ENCODE measurements around the gene SMAD4.

SMAD4 gene

GRCh38 chr18:51039138-51040112 is 9.4 kb downstream of the SMAD4 start:
- Histone ChIP-seq H3K27ac (ENCODE audit: low read depth, low read length) (no peak overlapping the region), H3K9me3 (ENCODE audit: control insufficient read depth in 5 of 5, low read length in 5 of 5) (no peaks in the 10 kb centered on the region), H3K9ac (ENCODE audit: low read length in 5 of 5) (peak overlapping the region in 1 of 5 donors; percentile 2), H3K4me3 (ENCODE audit: low read depth in 1 of 5, low read length in 5 of 5) (no peak overlapping the region), H3K36me3 (ENCODE audit: control insufficient read depth in 5 of 5, insufficient read depth in 5 of 5, low read length in 5 of 5) (peaks cover 0 to under 1% (median 0%) of the 10 kb centered on the region in 5 donors), H3K27me3 (ENCODE audit: control insufficient read depth in 5 of 5, insufficient read depth in 4 of 5, low read length in 5 of 5) (no peaks in the 10 kb centered on the region), H3K4me1 (ENCODE audit: control insufficient read depth in 5 of 5, insufficient read depth in 5 of 5, low read length in 5 of 5) (peaks cover 12 to 69% (median 61%) of the 10 kb centered on the region in 5 donors)

GRCh38 chr18:51041677-51042352 is 11.8 kb downstream of the SMAD4 start:
- peak overlapping the region in 1 of 5 donors; percentile 51 for H3K9ac ChIP-seq (ENCODE audit: low read length in 5 of 5)
- peaks cover 12 to 68% (median 57%) of the 10 kb centered on the region in 5 donors for H3K4me1 ChIP-seq (ENCODE audit: control insufficient read depth in 5 of 5, insufficient read depth in 5 of 5, low read length in 5 of 5)
- H3K27ac ChIP-seq (ENCODE audit: low read depth, low read length) = peak overlapping the region; percentile 20
- H3K4me3 ChIP-seq (ENCODE audit: low read depth in 1 of 5, low read length in 5 of 5) = peak overlapping the region in 1 of 5 donors; percentile 6
- H3K27me3 ChIP-seq (ENCODE audit: control insufficient read depth in 5 of 5, insufficient read depth in 4 of 5, low read length in 5 of 5) = no peaks in the 10 kb centered on the region
- no peaks in the 10 kb centered on the region for H3K36me3 ChIP-seq (ENCODE audit: control insufficient read depth in 5 of 5, insufficient read depth in 5 of 5, low read length in 5 of 5)
- no peaks in the 10 kb centered on the region for H3K9me3 ChIP-seq (ENCODE audit: control insufficient read depth in 5 of 5, low read length in 5 of 5)

- Histone ChIP-seq H3K9me3 (ENCODE audit: control insufficient read depth in 5 of 5, low read length in 5 of 5) (no peaks in the 10 kb centered on the region), H3K27ac (ENCODE audit: low read depth, low read length) (no peak overlapping the region), H3K9ac (ENCODE audit: low read length in 5 of 5) (peak overlapping the region in 2 of 5 donors; percentile 19 to 41), H3K4me1 (ENCODE audit: control insufficient read depth in 5 of 5, insufficient read depth in 5 of 5, low read length in 5 of 5) (peaks cover 9 to 39% (median 36%) of the 10 kb centered on the region in 5 donors), H3K36me3 (ENCODE audit: control insufficient read depth in 5 of 5, insufficient read depth in 5 of 5, low read length in 5 of 5) (peaks cover 8 to 13% (median 13%) of the 10 kb centered on the region in 5 donors), H3K4me3 (ENCODE audit: low read depth in 1 of 5, low read length in 5 of 5) (no peak overlapping the region), H3K27me3 (ENCODE audit: control insufficient read depth in 5 of 5, insufficient read depth in 4 of 5, low read length in 5 of 5) (no peaks in the 10 kb centered on the region)
These were observed 15.0 kb downstream of the SMAD4 start for GRCh38 chr18:51044928-51045585.

GRCh38 chr18:51048190-51048589 is 18.2 kb downstream of the SMAD4 start:
- no peak overlapping the region for H3K27ac ChIP-seq (ENCODE audit: low read depth, low read length)
- peaks cover 3 to 22% (median 11%) of the 10 kb centered on the region in 5 donors for H3K4me1 ChIP-seq (ENCODE audit: control insufficient read depth in 5 of 5, insufficient read depth in 5 of 5, low read length in 5 of 5)
- no peak overlapping the region for H3K4me3 ChIP-seq (ENCODE audit: low read depth in 1 of 5, low read length in 5 of 5)
- no peaks in the 10 kb centered on the region for H3K27me3 ChIP-seq (ENCODE audit: control insufficient read depth in 5 of 5, insufficient read depth in 4 of 5, low read length in 5 of 5)
- peaks cover 8 to 18% (median 16%) of the 10 kb centered on the region in 5 donors for H3K36me3 ChIP-seq (ENCODE audit: control insufficient read depth in 5 of 5, insufficient read depth in 5 of 5, low read length in 5 of 5)
- H3K9me3 ChIP-seq (ENCODE audit: control insufficient read depth in 5 of 5, low read length in 5 of 5) = no peaks in the 10 kb centered on the region
- peak overlapping the region in 1 of 5 donors; percentile 19 for H3K9ac ChIP-seq (ENCODE audit: low read length in 5 of 5)

- no peak overlapping the region for H3K4me3 ChIP-seq (ENCODE audit: low read depth in 1 of 5, low read length in 5 of 5)
- no peaks in the 10 kb centered on the region for H3K27me3 ChIP-seq (ENCODE audit: control insufficient read depth in 5 of 5, insufficient read depth in 4 of 5, low read length in 5 of 5)
- peaks cover 8 to 21% (median 16%) of the 10 kb centered on the region in 5 donors for H3K36me3 ChIP-seq (ENCODE audit: control insufficient read depth in 5 of 5, insufficient read depth in 5 of 5, low read length in 5 of 5)
- H3K27ac ChIP-seq (ENCODE audit: low read depth, low read length) = no peak overlapping the region
- peaks cover 3 to 22% (median 11%) of the 10 kb centered on the region in 5 donors for H3K4me1 ChIP-seq (ENCODE audit: control insufficient read depth in 5 of 5, insufficient read depth in 5 of 5, low read length in 5 of 5)
- no peaks in the 10 kb centered on the region for H3K9me3 ChIP-seq (ENCODE audit: control insufficient read depth in 5 of 5, low read length in 5 of 5)
- H3K9ac ChIP-seq (ENCODE audit: low read length in 5 of 5) = no peak overlapping the region
These were observed 19.1 kb downstream of the SMAD4 start for GRCh38 chr18:51049137-51049536.

- Histone ChIP-seq H3K9me3 (ENCODE audit: control insufficient read depth in 5 of 5, low read length in 5 of 5) (no peaks in the 10 kb centered on the region), H3K27ac (ENCODE audit: low read depth, low read length) (no peak overlapping the region), H3K36me3 (ENCODE audit: control insufficient read depth in 5 of 5, insufficient read depth in 5 of 5, low read length in 5 of 5) (peaks cover 12 to 31% (median 25%) of the 10 kb centered on the region in 5 donors), H3K9ac (ENCODE audit: low read length in 5 of 5) (no peak overlapping the region), H3K4me1 (ENCODE audit: control insufficient read depth in 5 of 5, insufficient read depth in 5 of 5, low read length in 5 of 5) (peaks cover 0 to 7% (median 0%) of the 10 kb centered on the region in 5 donors), H3K4me3 (ENCODE audit: low read depth in 1 of 5, low read length in 5 of 5) (no peak overlapping the region), H3K27me3 (ENCODE audit: control insufficient read depth in 5 of 5, insufficient read depth in 4 of 5, low read length in 5 of 5) (no peaks in the 10 kb centered on the region)
These were observed 21.2 kb downstream of the SMAD4 start for GRCh38 chr18:51051105-51051712.

- Histone ChIP-seq H3K4me3 (ENCODE audit: low read depth in 1 of 5, low read length in 5 of 5) (no peak overlapping the region), H3K27me3 (ENCODE audit: control insufficient read depth in 5 of 5, insufficient read depth in 4 of 5, low read length in 5 of 5) (no peaks in the 10 kb centered on the region), H3K9ac (ENCODE audit: low read length in 5 of 5) (peak overlapping the region in 2 of 5 donors; percentile 1 to 8), H3K36me3 (ENCODE audit: control insufficient read depth in 5 of 5, insufficient read depth in 5 of 5, low read length in 5 of 5) (peaks cover 12 to 35% (median 26%) of the 10 kb centered on the region in 5 donors), H3K9me3 (ENCODE audit: control insufficient read depth in 5 of 5, low read length in 5 of 5) (no peaks in the 10 kb centered on the region), H3K4me1 (ENCODE audit: control insufficient read depth in 5 of 5, insufficient read depth in 5 of 5, low read length in 5 of 5) (peaks cover 0 to 6% (median 0%) of the 10 kb centered on the region in 5 donors), H3K27ac (ENCODE audit: low read depth, low read length) (peak overlapping the region; percentile 28)
These were observed 23.8 kb downstream of the SMAD4 start for GRCh38 chr18:51053814-51054213.

GRCh38 chr18:51054764-51055163 is 24.8 kb downstream of the SMAD4 start:
- Histone ChIP-seq H3K9me3 (ENCODE audit: control insufficient read depth in 5 of 5, low read length in 5 of 5) (no peaks in the 10 kb centered on the region), H3K27me3 (ENCODE audit: control insufficient read depth in 5 of 5, insufficient read depth in 4 of 5, low read length in 5 of 5) (no peaks in the 10 kb centered on the region), H3K36me3 (ENCODE audit: control insufficient read depth in 5 of 5, insufficient read depth in 5 of 5, low read length in 5 of 5) (peaks cover 17 to 40% (median 25%) of the 10 kb centered on the region in 5 donors), H3K4me1 (ENCODE audit: control insufficient read depth in 5 of 5, insufficient read depth in 5 of 5, low read length in 5 of 5) (peaks cover 0 to 6% (median 0%) of the 10 kb centered on the region in 5 donors), H3K9ac (ENCODE audit: low read length in 5 of 5) (no peak overlapping the region), H3K4me3 (ENCODE audit: low read depth in 1 of 5, low read length in 5 of 5) (no peak overlapping the region), H3K27ac (ENCODE audit: low read depth, low read length) (no peak overlapping the region)

- peaks cover 26 to 63% (median 41%) of the 10 kb centered on the region in 5 donors for H3K36me3 ChIP-seq (ENCODE audit: control insufficient read depth in 5 of 5, insufficient read depth in 5 of 5, low read length in 5 of 5)
- H3K9ac ChIP-seq (ENCODE audit: low read length in 5 of 5) = no peak overlapping the region
These were observed 30.0 kb downstream of the SMAD4 start for GRCh38 chr18:51059969-51060368.

More at GRCh38 chr18:51059969-51060368, 30.0 kb downstream of the SMAD4 start:
- no peaks in the 10 kb centered on the region for H3K9me3 ChIP-seq (ENCODE audit: control insufficient read depth in 5 of 5, low read length in 5 of 5)
- no peak overlapping the region for H3K27ac ChIP-seq (ENCODE audit: low read depth, low read length)
- no peak overlapping the region for H3K4me3 ChIP-seq (ENCODE audit: low read depth in 1 of 5, low read length in 5 of 5)
- H3K27me3 ChIP-seq (ENCODE audit: control insufficient read depth in 5 of 5, insufficient read depth in 4 of 5, low read length in 5 of 5) = no peaks in the 10 kb centered on the region
- H3K4me1 ChIP-seq (ENCODE audit: control insufficient read depth in 5 of 5, insufficient read depth in 5 of 5, low read length in 5 of 5) = no peaks in the 10 kb centered on the region
